Measurements from ENCODE around the gene DHCR7.

DHCR7 gene

GRCh38 chr11:71478528-71478840 is 30.3 kb upstream of the DHCR7 start:
- no peak for DNase-seq (ENCODE audit: low read depth, low spot score)

GRCh38 chr11:71477641-71478527 is 29.7 kb upstream of the DHCR7 start:
- no peak for DNase-seq (ENCODE audit: low read depth, low spot score)

GRCh38 chr11:71476926-71477640 is 28.9 kb upstream of the DHCR7 start:
- no peak for DNase-seq (ENCODE audit: low read depth, low spot score)

- no peak for DNase-seq (ENCODE audit: low read depth, low spot score)
These were observed 27.8 kb upstream of the DHCR7 start for GRCh38 chr11:71476031-71476430.

- no peak for DNase-seq (ENCODE audit: low read depth, low spot score)
These were observed 26.7 kb upstream of the DHCR7 start for GRCh38 chr11:71474771-71475483.

GRCh38 chr11:71474141-71474770 is 26.1 kb upstream of the DHCR7 start:
- DNase-seq (ENCODE audit: low read depth, low spot score) = no peak

GRCh38 chr11:71473793-71474080 is 25.5 kb upstream of the DHCR7 start:
- no peak for DNase-seq (ENCODE audit: low read depth, low spot score)

GRCh38 chr11:71472941-71473792 is 25.0 kb upstream of the DHCR7 start:
- no peak for DNase-seq (ENCODE audit: low read depth, low spot score)

GRCh38 chr11:71472357-71472885 is 24.2 kb upstream of the DHCR7 start:
- no peak for DNase-seq (ENCODE audit: low read depth, low spot score)

GRCh38 chr11:71470946-71471345 is 22.8 kb upstream of the DHCR7 start:
- no peak for DNase-seq (ENCODE audit: low read depth, low spot score)

GRCh38 chr11:71467164-71467563 is 19.0 kb upstream of the DHCR7 start:
- DNase-seq (ENCODE audit: low read depth, low spot score) = no peak

GRCh38 chr11:71466358-71466757 is 18.2 kb upstream of the DHCR7 start:
- no peak for DNase-seq (ENCODE audit: low read depth, low spot score)

GRCh38 chr11:71465054-71465453 is 16.9 kb upstream of the DHCR7 start:
- DNase-seq (ENCODE audit: low read depth, low spot score) = no peak

GRCh38 chr11:71463331-71464211 is 15.4 kb upstream of the DHCR7 start:
- DNase-seq (ENCODE audit: low read depth, low spot score) = no peak

- no peak for DNase-seq (ENCODE audit: low read depth, low spot score)
These were observed 14.5 kb upstream of the DHCR7 start for GRCh38 chr11:71462726-71463125.

- no peak for DNase-seq (ENCODE audit: low read depth, low spot score)
These were observed 13.5 kb upstream of the DHCR7 start for GRCh38 chr11:71461696-71462095.

- no peak for DNase-seq (ENCODE audit: low read depth, low spot score)
These were observed 11.7 kb upstream of the DHCR7 start for GRCh38 chr11:71459767-71460320.

- DNase-seq (ENCODE audit: low read depth, low spot score) = no peak
These were observed 11.0 kb upstream of the DHCR7 start for GRCh38 chr11:71459076-71459766.

All from brain pericyte (primary cell).